SK-N-SH (cell line): ENCODE results near the gene XXYLT1.

ENCODE experiments used
- CTCF ChIP-seq: fragments of 200-600 bp; sonication (generic); IDR thresholded peaks from 2 replicates; pipeline ENCODE4 v1.6.1; 2017; ENCODE audit warnings: antibody characterized with exemption, mild to moderate bottlenecking, moderate library complexity
- MAX ChIP-seq: IDR thresholded peaks from 2 replicates; pipeline ENCODE4 v1.4.0; 2012; ENCODE audit warnings: low read depth
- NFIC ChIP-seq: IDR thresholded peaks from 2 replicates; pipeline ENCODE4 v1.4.0; 2012; ENCODE audit warnings: borderline replicate concordance
- REST ChIP-seq: IDR thresholded peaks from 2 replicates; pipeline ENCODE4 v1.6.1; 2012; ENCODE audit warnings: mild to moderate bottlenecking, low read depth, low read length, moderate library complexity
- RFX5 ChIP-seq: IDR thresholded peaks from 2 replicates; pipeline ENCODE4 v1.6.1; 2012; ENCODE audit warnings: mild to moderate bottlenecking, improper control_type of control experiment, low read length

- TF ChIP-seq CTCF (no peak), NFIC (no peak), MAX (no peak), RFX5 (no peak), REST (no peak)
Measured at GRCh38 chr3:195162816-195163215, 108.1 kb downstream of the XXYLT1 start.
